Glutamatergic neuron (in vitro differentiated cells): ENCODE results near the gene ARHGEF28. TPM values are rescaled to one million over a fixed set of nuclear protein-coding genes. Genes with fewer than 3 reads are reported as not detected.

ENCODE experiments used
- DNase-seq: peaks from one replicate; pipeline ENCODE4 v3.0.0; 2022
- H3K27ac Mint-ChIP-seq: one replicate; pipeline ENCODE4 v1.8.0; 2020; ENCODE audit warnings: mild to moderate bottlenecking, mixed read lengths, inconsistent platforms; ENCODE audit not compliant: unreplicated experiment
- H3K27me3 Mint-ChIP-seq: one replicate; pipeline ENCODE4 v1.8.0; 2020; ENCODE audit warnings: mild to moderate bottlenecking, moderate library complexity, mixed read lengths, inconsistent platforms; ENCODE audit not compliant: unreplicated experiment
- H3K36me3 Mint-ChIP-seq: one replicate; pipeline ENCODE4 v1.8.0; 2020; ENCODE audit warnings: mild to moderate bottlenecking, mixed read lengths, inconsistent platforms; ENCODE audit not compliant: unreplicated experiment
- H3K4me1 Mint-ChIP-seq: one replicate; pipeline ENCODE4 v1.8.0; 2020; ENCODE audit warnings: mild to moderate bottlenecking, low read depth, mixed read lengths, inconsistent platforms; ENCODE audit not compliant: unreplicated experiment
- H3K4me3 Mint-ChIP-seq: one replicate; pipeline ENCODE4 v1.8.0; 2020; ENCODE audit warnings: mild to moderate bottlenecking, mixed read lengths, inconsistent platforms; ENCODE audit not compliant: unreplicated experiment
- H3K9me3 Mint-ChIP-seq: one replicate; pipeline ENCODE4 v1.8.0; 2020; ENCODE audit warnings: mild to moderate bottlenecking, moderate library complexity, mixed read lengths, inconsistent platforms; ENCODE audit not compliant: unreplicated experiment
- total RNA-seq: library from RNA; stranded (reverse); fragmentation: NEBNext Ultra II Directional; extraction: Animal tissue kit (Norgen Biotek cat#: 25700); gene quantifications from one replicate; pipeline ENCODE4 v1.2.1, GENCODE V29; 2021; ENCODE audit not compliant: unreplicated experiment
- TF ChIP-seq, protein P1 (sequence below): fragments of 200-600 bp; sonication (generic); IDR thresholded peaks from one replicate; pipeline ENCODE4 v1.5.0; 2021; ENCODE audit not compliant: partially characterized antibody, unreplicated experiment

Gene ARHGEF28
- total RNA-seq, 1 donor from 2014 or later: 0.47 TPM

DNA sequence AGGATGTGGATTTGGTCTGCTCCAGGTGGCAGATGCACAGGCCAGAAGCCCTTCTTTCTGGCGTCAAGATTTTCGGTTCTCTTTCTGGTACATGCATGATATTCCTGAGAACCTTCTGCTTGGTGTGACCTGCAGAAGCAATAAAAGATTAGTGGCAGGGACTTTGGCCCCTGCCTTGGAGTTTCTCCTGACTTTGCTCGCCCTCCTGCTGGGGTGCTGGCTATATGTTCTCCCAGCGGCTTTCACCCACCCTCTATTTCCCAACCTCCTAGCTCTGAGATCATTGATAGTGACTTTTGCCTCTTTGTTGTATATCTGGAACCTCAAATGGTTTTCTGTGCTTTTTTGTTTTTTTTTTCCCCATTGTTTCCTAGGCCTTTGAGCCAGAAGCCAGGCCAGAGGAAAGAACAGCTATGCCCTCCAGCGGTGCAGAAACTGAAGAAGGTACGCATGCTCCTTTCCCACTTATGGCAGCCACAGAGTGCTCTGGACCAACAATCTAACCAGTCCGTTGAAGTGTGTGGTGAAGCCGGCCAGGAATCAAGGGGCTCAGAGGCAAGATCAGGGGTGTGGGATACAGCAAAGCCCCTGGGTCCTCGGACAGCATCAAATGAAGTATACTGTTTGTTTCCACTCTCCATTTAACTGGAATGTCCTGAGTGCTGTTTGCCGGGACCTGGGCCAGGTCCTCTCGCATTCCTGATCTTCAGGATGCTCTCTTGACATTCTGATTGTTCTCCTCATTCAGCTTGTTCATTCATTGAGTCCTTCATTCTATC is 154.5 kb downstream of the ARHGEF28 start:
- H3K9me3 Mint-ChIP-seq: no peaks in the 10 kb centered on the region
- H3K36me3 Mint-ChIP-seq: no peaks in the 10 kb centered on the region
- H3K4me1 Mint-ChIP-seq: no peaks in the 10 kb centered on the region
- TF ChIP-seq, protein P1, sequence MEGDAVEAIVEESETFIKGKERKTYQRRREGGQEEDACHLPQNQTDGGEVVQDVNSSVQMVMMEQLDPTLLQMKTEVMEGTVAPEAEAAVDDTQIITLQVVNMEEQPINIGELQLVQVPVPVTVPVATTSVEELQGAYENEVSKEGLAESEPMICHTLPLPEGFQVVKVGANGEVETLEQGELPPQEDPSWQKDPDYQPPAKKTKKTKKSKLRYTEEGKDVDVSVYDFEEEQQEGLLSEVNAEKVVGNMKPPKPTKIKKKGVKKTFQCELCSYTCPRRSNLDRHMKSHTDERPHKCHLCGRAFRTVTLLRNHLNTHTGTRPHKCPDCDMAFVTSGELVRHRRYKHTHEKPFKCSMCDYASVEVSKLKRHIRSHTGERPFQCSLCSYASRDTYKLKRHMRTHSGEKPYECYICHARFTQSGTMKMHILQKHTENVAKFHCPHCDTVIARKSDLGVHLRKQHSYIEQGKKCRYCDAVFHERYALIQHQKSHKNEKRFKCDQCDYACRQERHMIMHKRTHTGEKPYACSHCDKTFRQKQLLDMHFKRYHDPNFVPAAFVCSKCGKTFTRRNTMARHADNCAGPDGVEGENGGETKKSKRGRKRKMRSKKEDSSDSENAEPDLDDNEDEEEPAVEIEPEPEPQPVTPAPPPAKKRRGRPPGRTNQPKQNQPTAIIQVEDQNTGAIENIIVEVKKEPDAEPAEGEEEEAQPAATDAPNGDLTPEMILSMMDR: no peak
- H3K27me3 Mint-ChIP-seq: no peaks in the 10 kb centered on the region
- no peak overlapping the region for H3K4me3 Mint-ChIP-seq
- no peak for DNase-seq
- no peak overlapping the region for H3K27ac Mint-ChIP-seq

DNA sequence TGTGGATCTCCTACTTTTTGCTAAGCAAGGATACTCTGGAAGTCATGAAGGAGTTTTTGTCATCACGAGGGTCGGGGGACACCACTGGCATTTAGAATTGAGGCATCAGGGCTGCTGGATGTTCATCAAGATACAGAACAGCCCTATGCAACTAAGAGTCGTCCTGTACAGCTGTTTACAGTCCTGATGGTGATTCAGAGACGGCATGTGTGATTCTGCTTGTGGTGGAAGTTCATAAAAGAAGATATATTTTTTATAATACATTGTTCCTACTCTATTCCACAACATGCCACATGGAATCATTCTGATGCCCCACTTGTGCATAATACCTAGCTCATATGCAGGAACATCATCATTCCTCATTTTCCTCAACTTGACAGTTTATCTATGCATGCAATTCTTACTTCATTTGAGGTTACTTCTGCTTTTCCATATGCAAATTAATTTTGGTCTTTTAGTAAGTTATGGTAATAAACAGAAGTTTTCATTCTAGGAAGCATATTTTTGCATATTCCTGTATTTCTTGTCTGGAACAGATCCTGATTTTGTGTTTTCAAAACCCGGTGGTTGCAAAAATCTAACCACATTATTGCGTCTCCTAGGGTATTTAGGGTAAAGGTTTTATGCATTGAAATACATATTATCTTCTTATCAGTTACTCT is 155.2 kb downstream of the ARHGEF28 start:
- H3K27ac Mint-ChIP-seq: no peak overlapping the region
- no peaks in the 10 kb centered on the region for H3K4me1 Mint-ChIP-seq
- TF ChIP-seq, protein P1: no peak
- H3K9me3 Mint-ChIP-seq: no peaks in the 10 kb centered on the region
- DNase-seq: no peak
- H3K36me3 Mint-ChIP-seq: no peaks in the 10 kb centered on the region
- no peak overlapping the region for H3K4me3 Mint-ChIP-seq
- no peaks in the 10 kb centered on the region for H3K27me3 Mint-ChIP-seq

DNA sequence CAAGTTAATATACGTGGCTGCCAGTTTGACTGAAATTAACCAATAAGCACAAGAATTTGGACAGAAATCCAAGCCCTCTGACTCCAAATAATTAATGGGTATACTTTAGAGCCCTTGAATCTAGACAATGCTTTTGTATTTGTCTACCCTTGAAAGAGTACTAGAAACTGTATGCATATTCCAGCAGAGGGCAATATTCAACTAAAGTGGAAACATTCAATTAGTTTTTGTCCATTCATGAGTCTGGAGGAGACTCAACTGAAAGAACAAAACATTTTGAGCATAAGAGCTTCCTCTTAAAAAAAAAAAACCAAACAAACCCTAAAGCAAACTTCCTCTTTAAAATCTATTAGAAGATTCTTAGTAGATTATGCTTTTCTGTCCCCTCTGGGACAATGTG is 157.8 kb downstream of the ARHGEF28 start:
- Mint-ChIP-seq H3K4me3 (no peak overlapping the region), H3K27me3 (no peaks in the 10 kb centered on the region), H3K9me3 (no peaks in the 10 kb centered on the region), H3K4me1 (no peaks in the 10 kb centered on the region), H3K27ac (no peak overlapping the region), H3K36me3 (no peaks in the 10 kb centered on the region)
- TF ChIP-seq, protein P1: no peak
- DNase-seq: no peak

DNA sequence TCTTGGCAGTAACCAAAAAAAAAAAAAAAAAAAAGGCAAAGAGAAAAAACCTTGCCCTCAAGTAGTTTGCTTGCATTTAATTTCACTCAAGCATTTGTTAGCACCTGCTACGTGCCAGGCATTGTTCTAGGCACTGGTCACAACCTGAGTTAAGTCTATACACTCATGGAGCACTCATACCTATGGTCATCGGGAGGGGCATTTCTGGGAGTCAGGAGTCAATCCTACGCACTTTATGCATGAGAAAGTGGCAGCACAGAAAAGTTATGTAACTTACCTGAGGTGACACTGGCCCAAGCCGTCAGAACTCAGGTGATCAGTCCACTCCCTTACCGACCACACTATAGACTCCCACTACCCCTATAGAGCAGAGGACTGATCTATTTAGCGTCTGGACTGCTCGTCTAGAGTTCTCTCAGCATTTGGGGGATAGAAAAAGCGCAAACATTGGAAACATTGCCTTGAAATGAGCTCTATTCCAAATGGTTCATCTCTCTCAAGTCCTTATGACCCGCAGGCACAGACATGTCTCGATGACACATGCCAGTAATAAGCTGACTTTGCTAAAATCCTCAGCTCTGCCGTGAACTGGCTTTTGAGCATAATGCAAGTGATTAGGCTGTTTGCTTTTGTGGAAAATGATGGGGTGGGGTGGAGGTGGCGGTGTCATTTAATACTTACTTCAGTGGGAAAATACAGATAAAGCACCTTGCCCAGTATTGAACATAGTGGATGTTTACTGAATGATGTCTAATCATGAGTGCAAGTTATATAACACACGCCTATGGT is 160.2 kb downstream of the ARHGEF28 start:
- Mint-ChIP-seq H3K9me3 (no peaks in the 10 kb centered on the region), H3K4me1 (no peaks in the 10 kb centered on the region), H3K36me3 (no peaks in the 10 kb centered on the region), H3K4me3 (no peak overlapping the region), H3K27me3 (no peaks in the 10 kb centered on the region), H3K27ac (no peak overlapping the region)
- DNase-seq: no peak
- TF ChIP-seq, protein P1: no peak

DNA sequence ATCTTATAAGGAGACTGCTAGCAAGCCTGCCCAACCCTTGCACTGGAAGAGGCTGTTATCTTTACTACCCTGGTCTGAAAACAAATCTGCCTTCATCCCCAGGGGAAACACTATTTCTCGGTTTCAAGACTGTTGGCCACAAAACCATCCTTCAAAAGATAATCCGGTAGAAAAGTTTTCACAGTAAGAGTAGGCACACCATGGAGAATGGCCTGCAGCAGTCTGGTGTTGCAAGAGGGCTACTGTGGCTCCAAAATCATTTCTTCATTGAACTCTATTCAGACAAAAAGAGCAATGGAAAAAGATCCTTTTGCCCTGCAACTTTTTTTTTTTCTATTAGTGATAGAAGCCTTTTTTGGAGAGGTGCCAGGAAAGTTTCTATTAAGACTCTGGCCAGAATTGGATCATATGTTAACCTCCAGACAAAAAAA is 163.9 kb downstream of the ARHGEF28 start:
- no peak for DNase-seq
- no peaks in the 10 kb centered on the region for H3K36me3 Mint-ChIP-seq
- no peaks in the 10 kb centered on the region for H3K9me3 Mint-ChIP-seq
- TF ChIP-seq, protein P1: no peak
- no peaks in the 10 kb centered on the region for H3K4me1 Mint-ChIP-seq
- no peaks in the 10 kb centered on the region for H3K27me3 Mint-ChIP-seq
- H3K27ac Mint-ChIP-seq: no peak overlapping the region
- H3K4me3 Mint-ChIP-seq: no peak overlapping the region
